Memory B cell (primary cell): ENCODE measurements around the gene DRG2.

Experiments
- ATAC-seq: fragments of 150-1000 bp; cut with Tn5 transposase; 2 replicates; pipeline ENCODE4 v1.10.0; 2021; ENCODE audit warnings: low read depth, mild to moderate bottlenecking, moderate library complexity
- DNase-seq, 2 donors: peaks; one replicate each; pipeline ENCODE4 v3.0.0; 2022; ENCODE audit warnings: low spot score in 2 of 2
- H3K27ac Mint-ChIP-seq: one replicate; pipeline ENCODE4 v1.8.0; 2022; ENCODE audit warnings: mild to moderate bottlenecking, moderate library complexity, mixed read lengths
- H3K27me3 Mint-ChIP-seq: one replicate; pipeline ENCODE4 v1.8.0; 2022; ENCODE audit warnings: mixed read lengths
- H3K36me3 Mint-ChIP-seq: one replicate; pipeline ENCODE4 v1.8.0; 2022; ENCODE audit warnings: mild to moderate bottlenecking, mixed read lengths
- H3K4me1 Mint-ChIP-seq: one replicate; pipeline ENCODE4 v1.8.0; 2022; ENCODE audit warnings: mixed read lengths
- H3K4me3 Mint-ChIP-seq: one replicate; pipeline ENCODE4 v1.8.0; 2022; ENCODE audit warnings: mild to moderate bottlenecking, moderate library complexity, mixed read lengths
- H3K9me3 Mint-ChIP-seq: one replicate; pipeline ENCODE4 v1.8.0; 2022; ENCODE audit warnings: mixed read lengths

The DRG2 gene

DNA sequence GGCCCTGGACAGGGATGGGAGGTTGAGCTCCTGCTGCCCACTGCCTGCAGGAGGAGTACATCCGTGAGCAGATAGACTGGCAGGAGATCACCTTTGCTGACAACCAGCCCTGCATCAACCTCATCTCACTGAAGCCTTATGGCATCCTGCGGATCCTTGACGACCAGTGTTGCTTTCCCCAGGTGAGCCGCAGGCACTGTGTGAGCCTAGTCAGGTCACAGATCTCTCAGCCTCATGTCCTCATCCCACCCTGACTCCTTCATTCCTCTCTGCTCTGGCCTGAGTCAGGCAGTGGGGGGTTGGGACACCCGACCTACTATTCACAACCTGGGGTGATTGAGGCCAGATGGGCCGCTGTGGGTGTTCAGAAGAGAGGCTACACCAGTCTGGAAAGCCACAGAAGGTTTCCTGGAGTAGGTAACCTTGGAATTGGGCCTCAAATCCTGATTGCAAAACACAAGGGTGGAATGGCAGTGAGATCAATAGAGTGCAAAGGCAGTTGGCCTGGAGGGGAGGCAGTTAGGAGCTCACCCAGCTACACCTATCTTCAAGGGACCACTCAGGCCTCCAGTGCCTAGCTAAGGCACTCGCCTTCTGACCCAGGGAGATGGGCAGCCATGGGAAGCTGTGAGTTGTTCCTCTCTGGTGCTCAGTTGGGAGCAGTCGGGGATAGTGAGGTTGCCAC is 50.5 kb downstream of the DRG2 start:
- ATAC-seq (no peak), DNase-seq (no peak)
- Mint-ChIP-seq H3K27ac (no peak overlapping the region), H3K27me3 (peaks cover 9% of the 10 kb centered on the region), H3K9me3 (no peaks in the 10 kb centered on the region), H3K36me3 (no peaks in the 10 kb centered on the region), H3K4me3 (no peak overlapping the region), H3K4me1 (peaks cover 3% of the 10 kb centered on the region)

DNA sequence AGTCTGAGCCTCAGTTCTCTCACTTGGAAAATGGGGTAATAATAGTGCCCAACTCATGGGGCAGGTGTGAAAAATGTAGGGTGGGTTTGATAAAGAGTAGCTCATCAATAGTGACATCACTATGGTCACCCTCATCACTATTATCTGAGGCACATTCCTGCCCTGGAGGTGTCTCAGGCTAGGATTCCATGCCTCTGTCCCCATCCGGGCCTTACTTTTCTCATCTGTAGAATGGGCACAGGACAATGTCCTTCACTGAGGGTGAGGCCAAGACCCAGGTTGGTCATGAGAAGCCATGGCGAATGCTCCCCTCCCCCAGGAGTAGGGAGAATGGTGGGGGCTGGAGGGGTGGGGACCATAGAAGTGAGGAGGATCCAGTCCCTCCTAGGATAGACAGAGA is 51.3 kb downstream of the DRG2 start:
- DNase-seq (no peak), ATAC-seq (no peak)
- no peaks in the 10 kb centered on the region for H3K9me3 Mint-ChIP-seq
- H3K4me3 Mint-ChIP-seq: no peak overlapping the region
- H3K27ac Mint-ChIP-seq: no peak overlapping the region
- H3K27me3 Mint-ChIP-seq: peaks cover 10% of the 10 kb centered on the region
- H3K36me3 Mint-ChIP-seq: no peaks in the 10 kb centered on the region
- peaks cover 3% of the 10 kb centered on the region for H3K4me1 Mint-ChIP-seq

GRCh38 chr17:18139498-18139897 is 51.8 kb downstream of the DRG2 start:
- no peaks in the 10 kb centered on the region for H3K36me3 Mint-ChIP-seq
- ATAC-seq: no peak
- no peak overlapping the region for H3K27ac Mint-ChIP-seq
- H3K27me3 Mint-ChIP-seq: peaks cover 10% of the 10 kb centered on the region
- H3K4me1 Mint-ChIP-seq: peaks cover 3% of the 10 kb centered on the region
- DNase-seq: no peak
- H3K4me3 Mint-ChIP-seq: no peak overlapping the region
- no peaks in the 10 kb centered on the region for H3K9me3 Mint-ChIP-seq

- Mint-ChIP-seq H3K9me3 (no peaks in the 10 kb centered on the region), H3K36me3 (no peaks in the 10 kb centered on the region), H3K4me3 (no peak overlapping the region), H3K4me1 (peaks cover 3% of the 10 kb centered on the region), H3K27me3 (peaks cover 10% of the 10 kb centered on the region), H3K27ac (no peak overlapping the region)
- DNase-seq (no peak), ATAC-seq (no peak)
These were observed 52.2 kb downstream of the DRG2 start for GRCh38 chr17:18139949-18140348.

DNA sequence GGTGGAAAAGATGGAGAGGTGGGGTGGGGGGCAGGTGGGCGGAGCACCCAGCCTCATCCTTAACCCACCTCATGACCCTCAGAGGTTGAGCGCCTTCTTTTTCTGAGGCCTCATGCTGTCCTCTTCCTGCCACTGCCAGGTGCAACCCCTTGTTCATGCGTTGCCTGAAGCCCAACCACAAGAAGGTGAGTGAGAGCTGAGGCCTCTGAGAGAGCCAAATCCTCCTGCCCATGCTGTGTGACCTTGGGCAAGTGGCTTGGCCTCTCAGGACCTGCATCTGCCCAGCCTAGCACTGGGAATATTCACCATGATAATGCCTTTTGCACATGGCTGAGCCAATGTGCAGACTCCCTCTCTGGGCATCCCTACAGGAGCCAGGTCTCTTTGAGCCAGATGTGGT is 52.9 kb downstream of the DRG2 start:
- DNase-seq: no peak
- no peaks in the 10 kb centered on the region for H3K36me3 Mint-ChIP-seq
- no peaks in the 10 kb centered on the region for H3K9me3 Mint-ChIP-seq
- no peak for ATAC-seq
- H3K27ac Mint-ChIP-seq: no peak overlapping the region
- peaks cover 10% of the 10 kb centered on the region for H3K27me3 Mint-ChIP-seq
- H3K4me1 Mint-ChIP-seq: peaks cover 3% of the 10 kb centered on the region
- H3K4me3 Mint-ChIP-seq: no peak overlapping the region

DNA sequence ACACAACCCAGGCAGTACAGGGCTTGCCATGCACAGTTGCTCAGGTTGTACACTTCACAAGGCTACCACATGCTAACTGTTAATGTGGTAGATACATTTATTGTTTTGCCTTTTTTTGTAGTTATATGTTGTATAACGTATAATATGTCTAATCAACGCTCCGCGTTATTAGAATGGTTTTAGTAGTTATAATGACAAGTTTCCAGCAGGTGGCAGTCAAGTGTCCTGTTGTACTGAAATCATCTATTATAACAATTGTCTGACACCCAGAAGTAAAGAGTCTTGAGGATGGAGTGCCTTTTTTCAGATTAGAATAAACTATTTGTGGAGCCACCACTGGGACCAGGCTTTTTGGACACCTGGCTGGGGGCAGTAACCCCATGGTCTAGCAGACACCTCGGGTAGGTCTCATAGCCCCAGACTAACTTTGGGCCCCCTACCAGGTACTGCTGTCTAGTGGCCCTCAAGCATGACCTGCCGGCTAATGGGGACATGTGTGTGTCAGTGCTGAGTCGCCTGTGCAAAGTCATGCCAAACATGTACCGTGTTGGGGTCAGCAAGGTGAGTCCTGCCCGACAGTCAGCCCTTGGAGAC is 53.6 kb downstream of the DRG2 start:
- Mint-ChIP-seq H3K4me3 (no peak overlapping the region), H3K27ac (no peak overlapping the region), H3K36me3 (no peaks in the 10 kb centered on the region), H3K27me3 (peaks cover 5% of the 10 kb centered on the region), H3K9me3 (no peaks in the 10 kb centered on the region), H3K4me1 (peaks cover 3% of the 10 kb centered on the region)
- DNase-seq: peak; percentile 45 to 62
- peak; percentile 71 for ATAC-seq

GRCh38 chr17:18142417-18142816 is 54.7 kb downstream of the DRG2 start:
- no peak for ATAC-seq

DNA sequence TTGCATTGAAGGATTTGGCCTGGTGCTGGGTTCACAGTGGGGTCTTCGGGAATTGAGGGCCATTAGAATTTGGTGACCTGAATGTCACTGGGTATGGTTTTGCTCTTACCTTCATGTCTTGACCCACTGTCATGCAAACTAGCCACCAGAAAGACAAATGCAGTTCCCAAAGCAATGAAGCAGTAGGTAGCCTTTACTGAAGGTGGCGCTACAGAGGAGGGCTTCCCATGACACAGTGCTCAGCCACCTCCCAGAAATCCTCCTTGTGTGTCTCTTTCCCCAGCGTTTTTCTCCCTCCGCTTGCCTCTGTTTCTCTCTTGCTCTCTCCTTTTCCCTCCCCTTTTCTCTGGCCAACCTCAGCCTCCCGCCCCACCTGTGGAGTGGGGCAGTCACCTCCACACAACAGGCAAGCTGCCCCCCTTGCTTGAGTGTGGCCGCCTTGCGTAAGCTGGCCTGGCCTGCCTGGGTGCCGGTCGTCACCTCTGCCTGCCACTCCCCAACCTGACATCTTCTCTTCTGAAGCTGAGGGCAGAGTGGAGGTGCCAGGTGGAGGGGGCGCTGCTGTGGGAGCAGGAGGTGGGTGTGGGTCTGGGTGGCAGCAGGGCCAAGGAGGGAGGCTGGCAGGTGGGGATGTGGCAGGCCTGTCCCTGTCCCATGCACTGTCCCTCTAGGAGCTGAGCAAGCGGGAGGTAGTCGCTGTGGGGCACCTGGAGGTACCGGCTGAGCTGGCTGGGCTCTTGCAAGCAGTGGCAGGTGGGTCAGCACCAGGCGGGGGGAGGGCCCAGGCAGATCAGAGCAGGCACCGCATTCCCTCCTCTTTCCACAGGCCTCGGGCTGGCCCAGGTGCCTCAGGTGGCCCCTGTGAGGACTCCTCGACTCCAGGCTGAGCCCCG is 55.5 kb downstream of the DRG2 start:
- DNase-seq (no peak), ATAC-seq (no peak)
- Mint-ChIP-seq H3K36me3 (no peaks in the 10 kb centered on the region), H3K4me1 (peaks cover 3% of the 10 kb centered on the region), H3K4me3 (no peak overlapping the region), H3K27me3 (peaks cover 2% of the 10 kb centered on the region), H3K27ac (no peak overlapping the region), H3K9me3 (no peaks in the 10 kb centered on the region)

More at GRCh38 chr17:18142417-18142816, 54.7 kb downstream of the DRG2 start:
- no peak for DNase-seq
- Mint-ChIP-seq H3K4me1 (peaks cover 3% of the 10 kb centered on the region), H3K27ac (no peak overlapping the region), H3K4me3 (no peak overlapping the region), H3K27me3 (peaks cover 4% of the 10 kb centered on the region), H3K36me3 (no peaks in the 10 kb centered on the region), H3K9me3 (no peaks in the 10 kb centered on the region)

GRCh38 chr17:18144261-18144660 is 56.5 kb downstream of the DRG2 start:
- H3K27me3 Mint-ChIP-seq: peaks cover 2% of the 10 kb centered on the region
- no peak for ATAC-seq

GRCh38 chr17:18144855-18145254 is 57.1 kb downstream of the DRG2 start:
- Mint-ChIP-seq H3K27me3 (peaks cover 2% of the 10 kb centered on the region), H3K4me1 (peaks cover 3% of the 10 kb centered on the region), H3K36me3 (no peaks in the 10 kb centered on the region), H3K27ac (no peak overlapping the region), H3K9me3 (no peaks in the 10 kb centered on the region), H3K4me3 (no peak overlapping the region)
- DNase-seq (no peak), ATAC-seq (no peak)

More at GRCh38 chr17:18144261-18144660, 56.5 kb downstream of the DRG2 start:
- Mint-ChIP-seq H3K9me3 (no peaks in the 10 kb centered on the region), H3K27ac (no peak overlapping the region), H3K36me3 (no peaks in the 10 kb centered on the region), H3K4me1 (peaks cover 3% of the 10 kb centered on the region), H3K4me3 (no peak overlapping the region)
- DNase-seq: no peak

GRCh38 chr17:18145811-18146210 is 58.1 kb downstream of the DRG2 start:
- Mint-ChIP-seq H3K4me1 (peaks cover 3% of the 10 kb centered on the region), H3K36me3 (no peaks in the 10 kb centered on the region), H3K27ac (no peak overlapping the region), H3K9me3 (no peaks in the 10 kb centered on the region), H3K4me3 (no peak overlapping the region), H3K27me3 (peaks cover 2% of the 10 kb centered on the region)
- ATAC-seq (no peak), DNase-seq (no peak)

- no peak for DNase-seq
- Mint-ChIP-seq H3K27me3 (peaks cover 2% of the 10 kb centered on the region), H3K9me3 (no peaks in the 10 kb centered on the region)
These were observed 58.5 kb downstream of the DRG2 start for GRCh38 chr17:18146259-18146658.

GRCh38 chr17:18146980-18147379 is 59.2 kb downstream of the DRG2 start:
- no peaks in the 10 kb centered on the region for H3K36me3 Mint-ChIP-seq
- no peak for DNase-seq
- H3K4me1 Mint-ChIP-seq: no peaks in the 10 kb centered on the region
- no peak overlapping the region for H3K4me3 Mint-ChIP-seq
- H3K27me3 Mint-ChIP-seq: peaks cover 2% of the 10 kb centered on the region
- ATAC-seq: no peak
- H3K9me3 Mint-ChIP-seq: no peaks in the 10 kb centered on the region
- no peak overlapping the region for H3K27ac Mint-ChIP-seq

More at GRCh38 chr17:18146259-18146658, 58.5 kb downstream of the DRG2 start:
- no peak for ATAC-seq
- no peaks in the 10 kb centered on the region for H3K36me3 Mint-ChIP-seq
- peaks cover under 1% of the 10 kb centered on the region for H3K4me1 Mint-ChIP-seq
- H3K4me3 Mint-ChIP-seq: no peak overlapping the region
- H3K27ac Mint-ChIP-seq: no peak overlapping the region

DNA sequence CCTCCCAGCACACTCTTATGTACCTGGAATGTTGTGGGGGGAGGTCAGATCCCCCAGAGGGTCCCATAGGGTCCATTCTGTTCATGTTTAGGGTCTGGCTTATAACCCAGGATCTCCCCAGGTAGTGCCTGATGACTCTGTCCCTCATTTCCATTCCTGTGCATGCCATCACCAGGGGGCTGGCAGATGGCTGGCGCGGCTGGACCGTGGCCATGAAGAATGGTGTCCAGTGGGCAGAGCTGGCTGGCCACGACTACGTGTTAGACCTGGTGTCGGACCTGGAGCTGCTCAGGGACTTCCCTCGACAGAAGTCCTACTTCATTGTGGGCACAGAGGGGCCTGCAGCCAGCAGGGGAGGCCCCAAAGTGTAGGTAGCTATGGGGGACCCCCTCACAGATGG is 60.8 kb downstream of the DRG2 start:
- DNase-seq (no peak), ATAC-seq (no peak)
- H3K27me3 Mint-ChIP-seq: no peaks in the 10 kb centered on the region
- H3K36me3 Mint-ChIP-seq: no peaks in the 10 kb centered on the region
- H3K9me3 Mint-ChIP-seq: no peaks in the 10 kb centered on the region
- no peak overlapping the region for H3K27ac Mint-ChIP-seq
- H3K4me3 Mint-ChIP-seq: no peak overlapping the region
- H3K4me1 Mint-ChIP-seq: peaks cover 6% of the 10 kb centered on the region
